CD4-positive, CD25-positive, alpha-beta regulatory T cell (primary cell): ENCODE results near the gene CDON. TPM values are rescaled to one million over a fixed set of nuclear protein-coding genes. Genes with fewer than 3 reads are reported as not detected.

ENCODE experiments used
- ATAC-seq, 2 donors: fragments of 150-1000 bp; cut with Tn5 transposase; one replicate each; pipeline ENCODE4 v1.10.0; 2021; ENCODE audit warnings: low read depth in 2 of 2, moderate number of reproducible peaks in 2 of 2, moderate library complexity in 1 of 2
- DNase-seq, 3 donors: peaks; one replicate each; pipeline versions ENCODE4 v3.0.0 to v3.0.0-alpha.2; 2012 to 2022; ENCODE audit warnings: mixed read lengths in 1 of 3
- H3K27ac ChIP-seq: one replicate; pipeline ENCODE4 v1.7.0; 2013; ENCODE audit warnings: mild to moderate bottlenecking, low read length; ENCODE audit not compliant: insufficient read depth, poor library complexity, severe bottlenecking
- H3K27me3 ChIP-seq: one replicate; pipeline ENCODE4 v1.7.0; 2013; ENCODE audit warnings: low read length; ENCODE audit not compliant: control insufficient read depth, insufficient read depth
- H3K36me3 ChIP-seq: one replicate; pipeline ENCODE4 v1.7.0; 2013; ENCODE audit warnings: mild to moderate bottlenecking, low read length, moderate library complexity; ENCODE audit not compliant: control insufficient read depth, insufficient read depth
- H3K4me1 ChIP-seq: 2 replicates; pipeline ENCODE4 v1.7.0; 2013; ENCODE audit warnings: mild to moderate bottlenecking, low read length; ENCODE audit not compliant: insufficient read depth, control insufficient read depth, poor library complexity, severe bottlenecking
- H3K4me3 ChIP-seq: one replicate; pipeline ENCODE4 v1.7.0; 2013; ENCODE audit warnings: low read depth, mild to moderate bottlenecking, low read length, moderate library complexity
- H3K9me3 ChIP-seq, 2 experiments: 1 replicate in 1 of 2; 2 replicates in 1 of 2; pipeline ENCODE4 v1.7.0; 2013; ENCODE audit warnings: low read length in 2 of 2, mild to moderate bottlenecking in 1 of 2, moderate library complexity in 1 of 2; ENCODE audit not compliant: control insufficient read depth in 2 of 2
- H3K27ac Mint-ChIP-seq, 3 donors: one replicate each; pipeline ENCODE4 v1.8.0; 2020 to 2022; ENCODE audit warnings: mild to moderate bottlenecking in 3 of 3, mixed read lengths in 3 of 3, moderate library complexity in 2 of 3
- H3K27me3 Mint-ChIP-seq: one replicate; pipeline ENCODE4 v1.8.0; 2022; ENCODE audit warnings: mild to moderate bottlenecking, mixed read lengths
- H3K36me3 Mint-ChIP-seq: one replicate; pipeline ENCODE4 v1.8.0; 2020; ENCODE audit warnings: mixed read lengths
- H3K4me1 Mint-ChIP-seq, 4 donors: one replicate each; pipeline ENCODE4 v1.8.0; 2020 to 2022; ENCODE audit warnings: mixed read lengths in 4 of 4, mild to moderate bottlenecking in 1 of 4
- H3K4me3 Mint-ChIP-seq, 4 donors: one replicate each; pipeline ENCODE4 v1.8.0; 2020 to 2022; ENCODE audit warnings: mild to moderate bottlenecking in 4 of 4, mixed read lengths in 4 of 4, moderate library complexity in 3 of 4
- H3K9me3 Mint-ChIP-seq, 7 donors: one replicate each; pipeline ENCODE4 v1.8.0; 2020 to 2022; ENCODE audit warnings: mixed read lengths in 7 of 7, mild to moderate bottlenecking in 3 of 7, moderate library complexity in 2 of 7
- polyA plus RNA-seq, 4 donors: library from polyadenylated mRNA; unstranded; fragments of 300-500 nt; fragmentation: Illumina TruSeq; gene quantifications; one replicate each; pipeline ENCODE4 v1.2.3, GENCODE V29; 2021
- total RNA-seq: library from RNA; stranded (reverse); gene quantifications from one replicate; pipeline ENCODE4 v1.2.3, GENCODE V29; 2022

CDON gene
- total and polyA plus RNA-seq, 5 donors from 2014 or later, result 0.10 to 2.1 (median 0.87) TPM; not detected in 1

DNA sequence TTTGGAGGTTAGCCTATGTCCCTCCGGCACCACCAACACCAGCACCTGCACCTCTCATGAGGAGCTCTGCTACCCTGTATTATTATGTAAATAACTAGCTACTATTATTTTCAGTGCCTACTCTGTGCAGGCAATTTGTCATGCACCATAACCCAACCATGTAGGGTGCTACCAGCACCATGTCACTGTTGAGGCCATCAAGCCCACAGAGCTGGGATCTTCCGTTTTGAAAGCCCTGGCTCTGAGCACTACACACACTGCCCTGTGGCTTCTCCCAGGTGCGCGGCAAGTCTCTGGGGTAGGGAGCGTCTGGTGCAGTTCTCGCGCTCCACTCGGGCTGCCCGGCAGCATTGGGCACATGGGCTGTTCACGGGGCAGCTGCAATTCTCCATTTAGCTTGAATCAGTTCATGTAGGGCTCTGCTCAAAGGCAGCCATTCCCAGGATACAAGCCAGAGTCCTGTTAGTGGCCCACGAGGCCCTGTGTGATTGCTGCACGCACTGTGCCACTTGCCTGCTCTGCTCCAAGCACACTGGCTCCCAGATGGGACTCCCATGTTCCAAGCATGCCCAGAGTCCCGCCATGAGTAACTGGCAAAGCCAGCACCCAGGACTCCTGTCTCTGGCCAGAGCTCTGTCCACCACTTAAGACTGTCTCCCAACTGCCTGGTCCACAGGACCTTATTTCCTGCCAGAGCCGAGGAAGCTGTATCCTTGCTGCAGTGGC lies 42.5 kb upstream of the CDON start:
- Mint-ChIP-seq H3K4me3 (no peak overlapping the region), H3K9me3 (peaks cover 0 to 2% (median 0%) of the 10 kb centered on the region in 7 donors), H3K36me3 (no peaks in the 10 kb centered on the region), H3K27ac (peak overlapping the region in 1 of 3 donors; percentile 10), H3K4me1 (no peaks in the 10 kb centered on the region), H3K27me3 (no peaks in the 10 kb centered on the region)
- no peaks in the 10 kb centered on the region for H3K36me3 ChIP-seq
- H3K27me3 ChIP-seq, result no peaks in the 10 kb centered on the region
- H3K9me3 ChIP-seq, result no peaks in the 10 kb centered on the region
- no peaks in the 10 kb centered on the region for H3K4me1 ChIP-seq
- H3K27ac ChIP-seq, result no peak overlapping the region
- no peak for ATAC-seq
- no peak overlapping the region for H3K4me3 ChIP-seq
- DNase-seq, result no peak

DNA sequence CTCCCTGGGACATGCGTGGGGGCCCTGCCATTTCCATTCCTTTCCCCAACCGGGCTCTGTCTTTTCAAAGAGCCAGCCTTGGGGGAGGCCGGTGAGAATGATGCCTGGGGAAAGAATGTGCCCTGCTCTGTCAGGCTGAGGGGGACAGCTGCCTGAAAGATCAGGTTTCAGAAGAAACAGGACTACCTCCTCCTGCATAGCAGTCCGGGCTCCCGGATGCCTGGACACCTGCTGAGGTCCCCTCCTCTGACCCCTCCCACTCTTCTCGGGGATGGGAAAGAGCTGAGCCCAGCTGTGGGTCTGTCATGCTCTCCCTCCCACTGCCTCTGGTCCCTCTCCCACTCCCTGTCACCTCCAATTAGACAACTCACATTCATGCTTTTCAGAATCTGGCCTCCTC lies 41.8 kb upstream of the CDON start:
- DNase-seq (no peak), ATAC-seq (no peak)
- Histone ChIP-seq H3K36me3 (no peaks in the 10 kb centered on the region), H3K4me1 (no peaks in the 10 kb centered on the region), H3K27me3 (no peaks in the 10 kb centered on the region), H3K27ac (no peak overlapping the region), H3K9me3 (no peaks in the 10 kb centered on the region), H3K4me3 (no peak overlapping the region)
- peaks cover 0 to 2% (median 0%) of the 10 kb centered on the region in 7 donors for H3K9me3 Mint-ChIP-seq
- no peak overlapping the region for H3K4me3 Mint-ChIP-seq
- no peaks in the 10 kb centered on the region for H3K36me3 Mint-ChIP-seq
- no peaks in the 10 kb centered on the region for H3K4me1 Mint-ChIP-seq
- no peaks in the 10 kb centered on the region for H3K27me3 Mint-ChIP-seq
- peak overlapping the region in 2 of 3 donors; percentile 10 to 63 for H3K27ac Mint-ChIP-seq

DNA sequence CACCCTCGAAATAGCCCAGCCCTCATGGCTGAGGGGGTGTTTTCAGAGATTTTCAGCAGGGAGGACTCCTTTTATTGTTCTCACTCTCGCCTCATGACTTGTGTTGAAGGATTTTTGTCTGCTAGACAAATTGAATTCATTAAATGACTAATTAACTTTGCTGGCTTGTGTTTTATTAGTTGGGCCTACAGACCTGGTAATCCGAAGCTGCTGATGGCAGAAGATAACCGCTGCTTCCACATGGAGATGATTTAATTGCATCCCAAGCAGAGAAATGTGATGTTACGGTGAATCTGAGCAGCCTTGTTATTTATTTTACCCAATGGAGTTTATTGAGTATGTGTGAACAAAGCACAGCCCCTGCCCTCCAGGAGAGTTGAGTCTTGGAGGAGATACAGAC lies 40.5 kb upstream of the CDON start:
- Histone ChIP-seq H3K4me3 (no peak overlapping the region), H3K4me1 (no peaks in the 10 kb centered on the region), H3K9me3 (no peaks in the 10 kb centered on the region), H3K27ac (no peak overlapping the region), H3K36me3 (no peaks in the 10 kb centered on the region), H3K27me3 (no peaks in the 10 kb centered on the region)
- Mint-ChIP-seq H3K9me3 (peaks cover 0 to 1% (median 0%) of the 10 kb centered on the region in 7 donors), H3K27ac (no peak overlapping the region), H3K4me3 (no peak overlapping the region), H3K27me3 (no peaks in the 10 kb centered on the region), H3K36me3 (no peaks in the 10 kb centered on the region), H3K4me1 (no peaks in the 10 kb centered on the region)
- ATAC-seq (no peak), DNase-seq (no peak)

DNA sequence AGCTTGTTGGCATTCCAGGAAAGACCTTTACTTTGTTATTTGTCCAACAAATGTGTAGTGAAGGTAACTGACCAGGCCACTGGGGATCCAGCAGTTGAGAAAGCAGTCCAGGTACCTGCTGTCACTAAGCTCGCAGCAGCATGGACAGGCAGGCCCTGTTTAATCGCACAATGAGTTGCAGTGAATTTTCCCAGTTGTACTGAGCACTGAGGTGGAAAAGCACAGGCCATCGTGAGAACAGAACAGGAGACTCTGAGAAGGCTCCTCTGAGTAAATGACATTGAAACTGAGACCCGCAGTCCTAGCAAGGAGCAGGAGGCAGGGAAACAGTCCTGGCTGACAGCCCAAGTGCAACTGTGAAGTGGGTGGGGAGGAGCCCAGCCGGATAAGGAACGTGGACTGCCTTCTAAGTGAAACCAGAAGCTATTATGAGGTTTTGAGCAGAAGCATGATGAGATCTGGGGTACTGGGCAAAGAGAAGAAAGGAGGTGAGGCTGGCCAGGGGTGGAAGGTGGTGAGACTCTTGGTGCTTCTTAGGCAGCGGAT lies 39.8 kb upstream of the CDON start:
- H3K27ac Mint-ChIP-seq, result no peak overlapping the region

DNA sequence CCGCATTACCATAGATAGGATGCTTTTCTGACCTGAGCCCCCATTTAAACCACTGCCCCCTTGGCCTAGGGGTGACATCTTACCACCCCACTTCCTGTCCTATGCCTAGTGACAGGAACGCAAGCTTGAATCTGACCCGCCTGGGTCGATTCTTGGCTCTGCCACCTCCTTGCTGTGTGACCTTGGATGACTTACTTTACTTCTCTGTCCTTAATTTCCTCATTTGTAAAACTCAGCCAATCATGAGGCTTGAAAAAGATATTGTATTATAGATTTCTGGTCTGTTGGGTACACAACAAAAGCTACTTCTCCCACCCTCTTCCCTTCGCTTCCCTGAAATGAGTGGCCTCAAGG lies 39.2 kb upstream of the CDON start:
- Histone ChIP-seq H3K36me3 (no peaks in the 10 kb centered on the region), H3K27me3 (no peaks in the 10 kb centered on the region), H3K9me3 (no peaks in the 10 kb centered on the region), H3K4me1 (no peaks in the 10 kb centered on the region), H3K4me3 (no peak overlapping the region), H3K27ac (no peak overlapping the region)
- no peak overlapping the region for H3K4me3 Mint-ChIP-seq
- ATAC-seq (no peak), DNase-seq (no peak)
- H3K27ac Mint-ChIP-seq, result no peak overlapping the region
- H3K4me1 Mint-ChIP-seq, result no peaks in the 10 kb centered on the region
- H3K36me3 Mint-ChIP-seq, result no peaks in the 10 kb centered on the region
- peaks cover 0 to 2% (median 0%) of the 10 kb centered on the region in 7 donors for H3K9me3 Mint-ChIP-seq
- no peaks in the 10 kb centered on the region for H3K27me3 Mint-ChIP-seq

More for the DNA sequence above, 39.8 kb upstream of the CDON start:
- H3K4me3 Mint-ChIP-seq, result no peak overlapping the region
- H3K27me3 ChIP-seq, result no peaks in the 10 kb centered on the region
- H3K27me3 Mint-ChIP-seq, result no peaks in the 10 kb centered on the region
- no peak overlapping the region for H3K27ac ChIP-seq
- H3K36me3 Mint-ChIP-seq, result no peaks in the 10 kb centered on the region
- H3K4me1 Mint-ChIP-seq, result no peaks in the 10 kb centered on the region
- DNase-seq (no peak), ATAC-seq (no peak)
- peaks cover 0 to 2% (median 0%) of the 10 kb centered on the region in 7 donors for H3K9me3 Mint-ChIP-seq
- H3K9me3 ChIP-seq, result no peaks in the 10 kb centered on the region
- H3K36me3 ChIP-seq, result no peaks in the 10 kb centered on the region
- no peak overlapping the region for H3K4me3 ChIP-seq
- no peaks in the 10 kb centered on the region for H3K4me1 ChIP-seq

DNA sequence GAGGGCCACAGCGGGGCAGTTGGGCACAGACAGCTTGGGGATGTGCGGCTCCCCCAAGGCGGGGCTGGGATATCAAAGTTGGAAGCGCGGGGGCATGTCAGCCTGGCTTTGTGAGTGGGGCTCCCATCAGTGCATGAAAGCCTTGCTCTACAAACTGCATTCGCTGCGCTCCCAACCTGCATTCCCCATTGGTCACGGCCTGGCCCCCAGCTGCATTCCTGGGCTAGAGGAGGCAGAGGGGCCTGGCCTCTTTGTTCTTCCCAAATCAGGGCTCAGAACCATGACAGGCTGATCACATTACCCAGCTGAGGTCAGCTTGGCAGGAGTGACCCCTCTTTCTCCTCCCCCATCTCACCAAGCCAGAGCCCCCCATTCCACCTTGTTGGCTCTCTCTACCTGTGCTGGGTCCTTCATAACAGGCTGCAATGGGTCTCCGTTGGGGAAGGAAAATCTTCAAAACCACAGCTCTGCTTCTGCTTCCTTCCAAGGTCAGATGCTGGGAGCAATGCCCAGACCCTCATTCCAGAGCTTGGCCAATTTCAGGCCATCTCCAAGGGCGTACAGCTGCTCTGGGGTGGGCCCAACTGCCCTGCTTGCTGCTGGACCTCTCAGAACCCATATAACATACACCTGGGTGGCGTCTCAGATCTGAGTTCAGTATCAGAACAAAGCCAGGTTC lies 38.7 kb upstream of the CDON start:
- Mint-ChIP-seq H3K27me3 (no peaks in the 10 kb centered on the region), H3K27ac (no peak overlapping the region), H3K36me3 (no peaks in the 10 kb centered on the region), H3K4me3 (no peak overlapping the region), H3K4me1 (no peaks in the 10 kb centered on the region), H3K9me3 (peaks cover 0 to 2% (median 0%) of the 10 kb centered on the region in 7 donors)
- Histone ChIP-seq H3K4me3 (no peak overlapping the region), H3K27ac (no peak overlapping the region), H3K27me3 (no peaks in the 10 kb centered on the region), H3K36me3 (no peaks in the 10 kb centered on the region), H3K4me1 (no peaks in the 10 kb centered on the region), H3K9me3 (no peaks in the 10 kb centered on the region)
- ATAC-seq (no peak), DNase-seq (no peak)

DNA sequence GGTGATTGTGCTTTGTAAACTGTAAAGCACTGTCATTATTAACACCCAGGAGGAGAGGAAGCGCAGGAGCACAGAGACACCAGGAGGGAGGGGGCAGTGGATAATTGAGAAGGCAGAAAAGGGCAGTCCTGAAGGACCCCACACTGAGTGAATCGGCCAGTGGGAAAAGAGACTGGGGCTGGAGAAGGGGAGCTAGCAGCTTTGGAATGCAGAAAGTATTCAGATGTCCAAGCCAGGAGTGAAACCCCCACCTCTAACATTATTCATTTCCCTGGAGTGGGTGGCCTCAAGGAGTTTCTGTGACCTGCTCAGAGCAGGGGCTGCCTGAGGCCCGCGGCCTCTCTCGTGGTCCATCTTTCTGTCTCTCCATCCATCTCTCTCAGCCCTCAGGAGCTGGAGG lies 38.0 kb upstream of the CDON start:
- H3K27ac ChIP-seq, result no peak overlapping the region
- no peaks in the 10 kb centered on the region for H3K9me3 ChIP-seq
- ATAC-seq (no peak), DNase-seq (no peak)
- Mint-ChIP-seq H3K4me3 (no peak overlapping the region), H3K27me3 (no peaks in the 10 kb centered on the region), H3K9me3 (peaks cover 0 to 2% (median 0%) of the 10 kb centered on the region in 7 donors), H3K27ac (no peak overlapping the region), H3K36me3 (no peaks in the 10 kb centered on the region), H3K4me1 (no peaks in the 10 kb centered on the region)
- H3K4me3 ChIP-seq, result no peak overlapping the region
- H3K4me1 ChIP-seq, result no peaks in the 10 kb centered on the region
- no peaks in the 10 kb centered on the region for H3K36me3 ChIP-seq
- H3K27me3 ChIP-seq, result no peaks in the 10 kb centered on the region
